ENCODE results near the gene ZNF831.

Gene ZNF831

GRCh38 chr20:59253325-59253724 lies 89.7 kb downstream of the ZNF831 start:
- TF ChIP-seq CTCF (IDR thresholded peaks at IDR 0.05; ENCODE audit: low read depth, low read length), result no peak
- no peak for DNase-seq
- no peaks in the 10 kb centered on the region; the same call in 1 of the 2 replicates for H3K4me1 ChIP-seq
- H3K36me3 ChIP-seq, result no peaks in the 10 kb centered on the region
- peaks cover 39% of the 10 kb centered on the region for H3K27me3 ChIP-seq
- H3K4me3 ChIP-seq (ENCODE audit: low read depth, low read length), result no peak overlapping the region
- H3K9me3 ChIP-seq, result no peaks in the 10 kb centered on the region; the same call in 1 of the 2 replicates

- TF ChIP-seq CTCF (IDR thresholded peaks at IDR 0.05; ENCODE audit: low read depth, low read length), result no peak
- Histone ChIP-seq H3K27me3 (peaks cover 38% of the 10 kb centered on the region), H3K4me1 (no peaks in the 10 kb centered on the region), H3K4me3 (ENCODE audit: low read depth, low read length) (no peak overlapping the region), H3K9me3 (no peaks in the 10 kb centered on the region; the same call in 1 of the 2 replicates), H3K36me3 (no peaks in the 10 kb centered on the region)
- no peak for DNase-seq
Measured at GRCh38 chr20:59253779-59254319, 90.2 kb downstream of the ZNF831 start.

- DNase-seq, result no peak
- Histone ChIP-seq H3K4me1 (no peaks in the 10 kb centered on the region), H3K36me3 (no peaks in the 10 kb centered on the region), H3K9me3 (no peaks in the 10 kb centered on the region; the same call in 1 of the 2 replicates), H3K4me3 (ENCODE audit: low read depth, low read length) (no peak overlapping the region), H3K27me3 (peaks cover 28% of the 10 kb centered on the region)
- no peak for TF ChIP-seq CTCF (IDR thresholded peaks at IDR 0.05; ENCODE audit: low read depth, low read length)
Measured at GRCh38 chr20:59255256-59255655, 91.6 kb downstream of the ZNF831 start.

GRCh38 chr20:59258221-59258621 lies 94.6 kb downstream of the ZNF831 start:
- no peak overlapping the region for H3K4me3 ChIP-seq (ENCODE audit: low read depth, low read length)
- TF ChIP-seq CTCF (IDR thresholded peaks at IDR 0.05; ENCODE audit: low read depth, low read length), result no peak
- no peaks in the 10 kb centered on the region for H3K9me3 ChIP-seq
- no peaks in the 10 kb centered on the region for H3K36me3 ChIP-seq
- H3K4me1 ChIP-seq, result no peaks in the 10 kb centered on the region
- DNase-seq, result no peak
- peaks cover 30% of the 10 kb centered on the region for H3K27me3 ChIP-seq

- peaks cover 44% of the 10 kb centered on the region for H3K27me3 ChIP-seq
- H3K9me3 ChIP-seq, result no peaks in the 10 kb centered on the region
- H3K4me1 ChIP-seq, result no peaks in the 10 kb centered on the region
Measured at GRCh38 chr20:59259946-59260345, 96.3 kb downstream of the ZNF831 start.

More at GRCh38 chr20:59259946-59260345, 96.3 kb downstream of the ZNF831 start:
- Histone ChIP-seq H3K36me3 (no peaks in the 10 kb centered on the region), H3K4me3 (ENCODE audit: low read depth, low read length) (no peak overlapping the region)
- no peak for DNase-seq
- TF ChIP-seq CTCF (IDR thresholded peaks at IDR 0.05; ENCODE audit: low read depth, low read length), result no peak
